Measurements from ENCODE around the gene SLC22A7.

Gene SLC22A7

GRCh38 chr6:43257367-43258145 lies 40.5 kb upstream of the SLC22A7 start:
- H3K9me3 ChIP-seq (ENCODE audit: control insufficient read depth, low read length): no peaks in the 10 kb centered on the region
- no peak overlapping the region for H3K27ac ChIP-seq
- no peak for TF ChIP-seq CTCF (IDR thresholded peaks at IDR 0.05)
- no peak overlapping the region for H2AFZ ChIP-seq
- no peaks in the 10 kb centered on the region for H3K27me3 ChIP-seq (ENCODE audit: control insufficient read depth, insufficient read depth, low read length)
- H3K79me2 ChIP-seq: no peaks in the 10 kb centered on the region
- no peak overlapping the region for H3K9ac ChIP-seq
- H3K4me2 ChIP-seq (ENCODE audit: low read length): no peak overlapping the region
- no peaks in the 10 kb centered on the region for H3K36me3 ChIP-seq (ENCODE audit: control insufficient read depth, insufficient read depth, low read length)
- H3K4me1 ChIP-seq: no peaks in the 10 kb centered on the region
- no peak overlapping the region for H3K4me3 ChIP-seq (ENCODE audit: low read depth, low read length)

- H3K4me2 ChIP-seq (ENCODE audit: low read length): no peak overlapping the region
- no peak overlapping the region for H3K27ac ChIP-seq
- H3K9ac ChIP-seq: no peak overlapping the region
- no peaks in the 10 kb centered on the region for H3K9me3 ChIP-seq (ENCODE audit: control insufficient read depth, low read length)
- H2AFZ ChIP-seq: no peak overlapping the region
- no peaks in the 10 kb centered on the region for H3K4me1 ChIP-seq
- H3K27me3 ChIP-seq (ENCODE audit: control insufficient read depth, insufficient read depth, low read length): no peaks in the 10 kb centered on the region
- H3K79me2 ChIP-seq: no peaks in the 10 kb centered on the region
- no peaks in the 10 kb centered on the region for H3K36me3 ChIP-seq (ENCODE audit: control insufficient read depth, insufficient read depth, low read length)
- TF ChIP-seq CTCF (IDR thresholded peaks at IDR 0.05): no peak
- H3K4me3 ChIP-seq (ENCODE audit: low read depth, low read length): no peak overlapping the region
These were observed 39.9 kb upstream of the SLC22A7 start for GRCh38 chr6:43258180-43258579.

- H2AFZ ChIP-seq: no peak overlapping the region
These were observed 39.0 kb upstream of the SLC22A7 start for GRCh38 chr6:43258807-43259686.

GRCh38 chr6:43260791-43261190 lies 37.3 kb upstream of the SLC22A7 start:
- Histone ChIP-seq H2AFZ (no peak overlapping the region), H3K4me3 (ENCODE audit: low read depth, low read length) (no peak overlapping the region), H3K36me3 (ENCODE audit: control insufficient read depth, insufficient read depth, low read length) (no peaks in the 10 kb centered on the region), H3K27ac (no peak overlapping the region), H3K9me3 (ENCODE audit: control insufficient read depth, low read length) (no peaks in the 10 kb centered on the region), H3K79me2 (no peaks in the 10 kb centered on the region), H3K4me1 (no peaks in the 10 kb centered on the region), H3K27me3 (ENCODE audit: control insufficient read depth, insufficient read depth, low read length) (no peaks in the 10 kb centered on the region), H3K4me2 (ENCODE audit: low read length) (no peak overlapping the region), H3K9ac (no peak overlapping the region)
- TF ChIP-seq CTCF (IDR thresholded peaks at IDR 0.05): no peak

More at GRCh38 chr6:43258807-43259686, 39.0 kb upstream of the SLC22A7 start:
- Histone ChIP-seq H3K9me3 (ENCODE audit: control insufficient read depth, low read length) (no peaks in the 10 kb centered on the region), H3K4me2 (ENCODE audit: low read length) (no peak overlapping the region), H3K27me3 (ENCODE audit: control insufficient read depth, insufficient read depth, low read length) (no peaks in the 10 kb centered on the region), H3K36me3 (ENCODE audit: control insufficient read depth, insufficient read depth, low read length) (no peaks in the 10 kb centered on the region), H3K79me2 (no peaks in the 10 kb centered on the region), H3K4me1 (no peaks in the 10 kb centered on the region), H3K9ac (no peak overlapping the region), H3K27ac (no peak overlapping the region), H3K4me3 (ENCODE audit: low read depth, low read length) (no peak overlapping the region)
- no peak for TF ChIP-seq CTCF (IDR thresholded peaks at IDR 0.05)

All from parathyroid adenoma (tissue), 2 donors.